ENCODE measurements around the gene OTULIN.

The OTULIN gene

DNA sequence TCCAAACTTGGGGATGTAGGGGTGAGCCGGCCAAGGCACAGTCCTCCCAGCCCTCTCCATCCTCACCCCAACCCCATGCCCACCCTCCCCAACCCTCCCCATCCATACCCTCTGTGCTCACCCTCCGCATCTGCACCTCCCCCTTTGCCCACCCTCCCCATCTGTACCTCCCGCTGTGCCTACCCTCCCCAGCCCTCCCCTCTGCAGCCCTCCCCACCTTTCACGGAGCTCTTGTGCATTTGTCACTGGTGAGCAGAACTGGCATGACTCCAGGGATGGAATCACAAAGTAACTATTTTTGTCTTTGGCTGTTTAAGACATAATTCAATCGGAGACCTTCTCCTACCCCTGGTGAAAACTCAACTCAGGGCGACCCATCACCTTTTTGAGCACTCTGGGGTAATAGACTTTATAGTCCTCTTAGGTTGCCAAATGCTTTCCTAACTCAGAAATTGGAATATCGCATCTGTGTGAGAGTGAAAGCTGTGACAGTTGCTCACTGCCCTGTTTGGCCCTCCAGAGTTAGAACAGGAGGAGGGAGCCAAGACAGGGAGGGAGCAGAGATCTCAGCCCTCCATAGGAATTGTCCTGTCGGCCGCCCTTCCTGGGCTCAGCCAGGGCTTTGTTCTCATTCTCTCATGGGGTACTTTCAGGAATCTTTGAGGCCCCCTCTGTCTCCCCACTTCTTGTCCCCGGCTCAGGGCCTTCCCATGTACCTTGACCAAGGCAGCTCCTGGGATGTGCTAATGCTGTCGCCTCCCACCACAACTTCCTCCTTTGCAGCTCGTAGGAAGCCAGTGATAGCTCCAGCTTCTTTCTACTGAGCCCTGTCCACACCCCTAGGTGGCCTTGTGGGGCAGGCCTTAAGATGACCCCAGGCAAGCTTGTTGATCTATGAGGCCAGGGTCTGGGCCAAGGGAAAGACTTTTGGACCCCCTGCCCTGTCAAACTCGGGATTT lies 36.2 kb downstream of the OTULIN start:
- no peaks in the 10 kb centered on the region for H3K9me3 ChIP-seq
- TF ChIP-seq, protein P1, sequence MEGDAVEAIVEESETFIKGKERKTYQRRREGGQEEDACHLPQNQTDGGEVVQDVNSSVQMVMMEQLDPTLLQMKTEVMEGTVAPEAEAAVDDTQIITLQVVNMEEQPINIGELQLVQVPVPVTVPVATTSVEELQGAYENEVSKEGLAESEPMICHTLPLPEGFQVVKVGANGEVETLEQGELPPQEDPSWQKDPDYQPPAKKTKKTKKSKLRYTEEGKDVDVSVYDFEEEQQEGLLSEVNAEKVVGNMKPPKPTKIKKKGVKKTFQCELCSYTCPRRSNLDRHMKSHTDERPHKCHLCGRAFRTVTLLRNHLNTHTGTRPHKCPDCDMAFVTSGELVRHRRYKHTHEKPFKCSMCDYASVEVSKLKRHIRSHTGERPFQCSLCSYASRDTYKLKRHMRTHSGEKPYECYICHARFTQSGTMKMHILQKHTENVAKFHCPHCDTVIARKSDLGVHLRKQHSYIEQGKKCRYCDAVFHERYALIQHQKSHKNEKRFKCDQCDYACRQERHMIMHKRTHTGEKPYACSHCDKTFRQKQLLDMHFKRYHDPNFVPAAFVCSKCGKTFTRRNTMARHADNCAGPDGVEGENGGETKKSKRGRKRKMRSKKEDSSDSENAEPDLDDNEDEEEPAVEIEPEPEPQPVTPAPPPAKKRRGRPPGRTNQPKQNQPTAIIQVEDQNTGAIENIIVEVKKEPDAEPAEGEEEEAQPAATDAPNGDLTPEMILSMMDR (IDR thresholded peaks at IDR 0.05) = no peak
- peaks cover 0 to 29% (median 19%) of the 10 kb centered on the region in 3 donors for H3K36me3 ChIP-seq
- H3K4me1 ChIP-seq = peaks cover 6 to 60% (median 36%) of the 10 kb centered on the region in 4 donors
- H3K27me3 ChIP-seq = no peaks in the 10 kb centered on the region
- intact Hi-C loops (cut with DNase I; ENCODE audit: low total_unique reads) = no loop called here
- DNase-seq = no peak
- H3K4me3 ChIP-seq = no peak overlapping the region
- H3K27ac ChIP-seq = peak overlapping the region; percentile 74 to 76

DNA sequence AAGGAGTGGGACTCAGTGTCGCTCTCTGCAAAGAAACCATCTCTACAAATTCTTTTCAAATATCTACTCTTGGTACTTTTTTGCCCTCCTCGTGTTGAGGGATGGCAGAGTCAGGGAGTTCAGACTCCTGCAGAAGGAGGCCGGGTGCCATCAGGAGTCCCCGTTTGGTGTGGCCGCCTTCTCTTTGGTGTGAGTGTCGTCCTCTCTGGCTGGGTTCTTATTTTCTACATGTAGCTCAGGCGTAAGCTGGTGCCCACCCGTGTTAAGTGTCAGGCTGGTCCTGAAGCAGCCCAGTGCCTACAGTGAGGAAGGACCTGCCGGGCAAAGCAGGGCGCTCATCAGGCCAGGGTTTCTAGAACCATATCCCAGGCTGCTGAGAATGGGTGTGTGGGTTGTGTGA lies 37.0 kb downstream of the OTULIN start:
- DNase-seq = no peak
- TF ChIP-seq, protein P1 (IDR thresholded peaks at IDR 0.05) = no peak
- Histone ChIP-seq H3K4me1 (peaks cover 6 to 65% (median 35%) of the 10 kb centered on the region in 4 donors), H3K9me3 (no peaks in the 10 kb centered on the region), H3K36me3 (peaks cover 0 to 31% (median 20%) of the 10 kb centered on the region in 3 donors), H3K4me3 (no peak overlapping the region), H3K27me3 (no peaks in the 10 kb centered on the region), H3K27ac (peak overlapping the region; percentile 74 to 76)
- intact Hi-C loops (cut with DNase I; ENCODE audit: low total_unique reads) = no loop called here

- Histone ChIP-seq H3K27me3 (no peaks in the 10 kb centered on the region), H3K27ac (peak overlapping the region; percentile 15 to 76), H3K9me3 (no peaks in the 10 kb centered on the region), H3K4me1 (peaks cover 6 to 67% (median 33%) of the 10 kb centered on the region in 4 donors), H3K36me3 (peaks cover 0 to 33% (median 20%) of the 10 kb centered on the region in 3 donors), H3K4me3 (no peak overlapping the region)
- TF ChIP-seq, protein P1 (IDR thresholded peaks at IDR 0.05) = no peak
- intact Hi-C loops (cut with DNase I; ENCODE audit: low total_unique reads) = no loop called here
- no peak for DNase-seq
These were observed 37.8 kb downstream of the OTULIN start for GRCh38 chr5:14702238-14702839.

DNA sequence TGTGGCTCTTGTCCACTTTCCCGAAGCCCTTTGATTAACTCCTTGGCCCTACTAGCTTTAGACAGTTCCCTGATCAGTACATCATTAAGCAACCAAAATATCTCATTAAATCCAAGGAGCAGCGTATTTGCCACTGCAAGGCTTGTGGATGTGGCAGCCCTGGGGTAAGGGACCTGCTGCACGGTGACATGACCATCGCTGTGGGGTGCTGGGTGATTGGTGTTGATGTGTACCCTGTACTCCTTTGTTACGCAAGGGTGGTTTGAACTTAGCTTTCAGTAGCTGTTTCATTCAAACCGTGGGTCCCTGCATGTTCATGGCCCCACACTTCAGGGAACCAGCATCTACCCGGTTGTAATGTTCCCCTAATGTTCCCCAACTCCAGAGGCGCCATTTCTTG lies 41.0 kb downstream of the OTULIN start:
- Histone ChIP-seq H3K4me1 (peaks cover 6 to 41% (median 16%) of the 10 kb centered on the region in 4 donors), H3K27ac (peak overlapping the region; percentile 45 to 65), H3K36me3 (peaks cover 18 to 44% (median 38%) of the 10 kb centered on the region in 3 donors), H3K9me3 (no peaks in the 10 kb centered on the region), H3K4me3 (no peak overlapping the region), H3K27me3 (no peaks in the 10 kb centered on the region)
- TF ChIP-seq, protein P1 (IDR thresholded peaks at IDR 0.05) = no peak
- intact Hi-C loops (cut with DNase I; ENCODE audit: low total_unique reads) = no loop called here
- no peak for DNase-seq

DNA sequence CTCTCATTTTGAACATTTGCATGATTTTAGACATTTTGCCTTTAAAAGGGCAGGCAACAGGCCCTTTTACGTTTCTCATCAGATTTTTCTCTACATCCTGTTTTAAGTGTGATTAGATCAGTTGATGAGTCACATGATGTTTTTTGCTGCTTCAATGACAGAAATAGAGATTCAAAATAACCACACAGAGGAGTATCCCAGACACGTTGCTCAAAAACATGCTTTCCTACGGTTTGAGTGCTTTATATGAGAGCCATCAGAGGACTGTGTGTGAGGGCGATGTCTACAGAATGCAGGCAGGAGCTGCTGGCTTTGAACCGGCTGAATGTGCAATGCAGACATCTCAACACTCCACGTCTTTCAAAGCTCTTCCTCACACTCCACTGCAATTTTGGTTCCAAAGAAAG lies 42.1 kb downstream of the OTULIN start:
- no peak for DNase-seq
- peak overlapping the region; percentile 45 to 65 for H3K27ac ChIP-seq
- H3K27me3 ChIP-seq = no peaks in the 10 kb centered on the region
- TF ChIP-seq, protein P1 (IDR thresholded peaks at IDR 0.05) = no peak
- peaks cover 28 to 55% (median 49%) of the 10 kb centered on the region in 3 donors for H3K36me3 ChIP-seq
- intact Hi-C loops (cut with DNase I; ENCODE audit: low total_unique reads) = no loop called here
- no peak overlapping the region for H3K4me3 ChIP-seq
- H3K4me1 ChIP-seq = peaks cover 0 to 31% (median 5%) of the 10 kb centered on the region in 4 donors
- no peaks in the 10 kb centered on the region for H3K9me3 ChIP-seq

All from tibial artery (tissue), 4 donors.